DND-41 (cell line): ENCODE data around the gene PCK1.

ENCODE experiments used
- ATAC-seq: fragments of 200-7000 bp; cut with Tn5 transposase; 3 replicates; pipeline ENCODE4 v1.9.1; 2021; ENCODE audit warnings: low read depth; ENCODE audit not compliant: insufficient read depth
- DNase-seq: peaks from one replicate; pipeline ENCODE4 v3.0.0-alpha.2; 2020
- H2AFZ ChIP-seq: 2 replicates; pipeline ENCODE4 v1.6.0; 2012; ENCODE audit warnings: low read depth, low read length
- H3K27ac ChIP-seq: 2 replicates; pipeline ENCODE4 v1.5.1; 2012; ENCODE audit warnings: low read length, inconsistent platforms
- H3K27me3 ChIP-seq: fragments of 200-600 bp; sonication (generic); 2 replicates; pipeline ENCODE4 v1.6.0; 2012; ENCODE audit warnings: low read length, mild to moderate bottlenecking, inconsistent platforms; ENCODE audit not compliant: insufficient read depth, poor library complexity
- H3K36me3 ChIP-seq: 2 replicates; pipeline ENCODE4 v1.5.1; 2012; ENCODE audit warnings: low read length, inconsistent platforms; ENCODE audit not compliant: insufficient read depth
- H3K4me1 ChIP-seq: 2 replicates; pipeline ENCODE4 v1.5.1; 2012; ENCODE audit warnings: mild to moderate bottlenecking, low read length; ENCODE audit not compliant: insufficient read depth
- H3K4me2 ChIP-seq: 2 replicates; pipeline ENCODE4 v1.6.0; 2012; ENCODE audit warnings: mild to moderate bottlenecking, moderate library complexity, low read length, inconsistent platforms; ENCODE audit not compliant: insufficient read depth
- H3K4me3 ChIP-seq, 2 experiments: fragments of 200-600 bp in 1 of 2; shearing (Covaris generic) in 1 of 2; 2 replicates each; pipeline ENCODE4 v1.5.1; 2012 to 2016; ENCODE audit warnings: inconsistent platforms in 2 of 2, low read length in 2 of 2, mild to moderate bottlenecking in 2 of 2, low read depth in 1 of 2, moderate library complexity in 1 of 2
- H3K79me2 ChIP-seq: 2 replicates; pipeline ENCODE4 v1.6.0; 2012; ENCODE audit warnings: low read length, inconsistent platforms; ENCODE audit not compliant: insufficient read depth
- H3K9ac ChIP-seq: 2 replicates; pipeline ENCODE4 v1.6.0; 2012; ENCODE audit warnings: low read depth, mild to moderate bottlenecking, inconsistent platforms, low read length, moderate library complexity
- H3K9me3 ChIP-seq: 2 replicates; pipeline ENCODE4 v1.5.1; 2012; ENCODE audit warnings: low read length, moderate library complexity, mild to moderate bottlenecking, inconsistent platforms; ENCODE audit not compliant: insufficient read depth, severe bottlenecking
- H4K20me1 ChIP-seq: 2 replicates; pipeline ENCODE4 v1.6.0; 2012; ENCODE audit warnings: low read length; ENCODE audit not compliant: insufficient read depth
- EZH2 ChIP-seq: IDR thresholded peaks from 3 replicates; pipeline ENCODE4 v1.6.1; 2012; ENCODE audit warnings: borderline replicate concordance, low read depth, mild to moderate bottlenecking, moderate library complexity, low read length, inconsistent platforms; ENCODE audit not compliant: severe bottlenecking
- TF ChIP-seq, protein P1 (sequence below): IDR thresholded peaks from 2 replicates; pipeline ENCODE4 v1.5.1; 2012; ENCODE audit warnings: borderline replicate concordance, low read length, moderate library complexity, mild to moderate bottlenecking; ENCODE audit not compliant: poor library complexity, severe bottlenecking; ENCODE audit errors: extremely low read depth

The PCK1 gene

DNA sequence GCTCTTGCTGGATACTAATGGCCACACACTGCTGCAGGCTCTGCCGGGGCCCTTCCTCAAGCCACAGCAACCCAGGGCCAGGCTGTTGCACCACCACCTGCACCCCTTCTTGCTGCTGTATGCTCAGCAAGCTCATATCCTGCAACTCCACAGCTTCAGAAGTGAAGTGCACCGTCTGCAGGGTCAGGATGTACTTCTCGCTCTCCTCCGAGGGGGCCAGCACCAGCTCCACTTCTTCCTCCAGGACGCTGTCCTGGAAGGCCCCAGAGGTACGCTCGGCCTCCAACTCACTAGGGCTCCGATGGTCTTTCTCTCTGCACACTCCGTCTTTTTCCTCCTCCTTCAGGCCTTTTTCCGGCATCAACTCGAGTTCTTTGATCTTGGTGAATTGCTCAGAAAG is 37.1 kb upstream of the PCK1 start:
- Histone ChIP-seq H3K36me3 (no peaks in the 10 kb centered on the region), H4K20me1 (no peaks in the 10 kb centered on the region), H3K27ac (no peak overlapping the region), H3K4me3 (no peak overlapping the region), H2AFZ (no peak overlapping the region), H3K9me3 (no peaks in the 10 kb centered on the region), H3K4me1 (no peaks in the 10 kb centered on the region), H3K4me2 (no peak overlapping the region), H3K9ac (no peak overlapping the region), H3K27me3 (peaks cover 23% of the 10 kb centered on the region), H3K79me2 (no peaks in the 10 kb centered on the region)
- TF ChIP-seq, protein P1, sequence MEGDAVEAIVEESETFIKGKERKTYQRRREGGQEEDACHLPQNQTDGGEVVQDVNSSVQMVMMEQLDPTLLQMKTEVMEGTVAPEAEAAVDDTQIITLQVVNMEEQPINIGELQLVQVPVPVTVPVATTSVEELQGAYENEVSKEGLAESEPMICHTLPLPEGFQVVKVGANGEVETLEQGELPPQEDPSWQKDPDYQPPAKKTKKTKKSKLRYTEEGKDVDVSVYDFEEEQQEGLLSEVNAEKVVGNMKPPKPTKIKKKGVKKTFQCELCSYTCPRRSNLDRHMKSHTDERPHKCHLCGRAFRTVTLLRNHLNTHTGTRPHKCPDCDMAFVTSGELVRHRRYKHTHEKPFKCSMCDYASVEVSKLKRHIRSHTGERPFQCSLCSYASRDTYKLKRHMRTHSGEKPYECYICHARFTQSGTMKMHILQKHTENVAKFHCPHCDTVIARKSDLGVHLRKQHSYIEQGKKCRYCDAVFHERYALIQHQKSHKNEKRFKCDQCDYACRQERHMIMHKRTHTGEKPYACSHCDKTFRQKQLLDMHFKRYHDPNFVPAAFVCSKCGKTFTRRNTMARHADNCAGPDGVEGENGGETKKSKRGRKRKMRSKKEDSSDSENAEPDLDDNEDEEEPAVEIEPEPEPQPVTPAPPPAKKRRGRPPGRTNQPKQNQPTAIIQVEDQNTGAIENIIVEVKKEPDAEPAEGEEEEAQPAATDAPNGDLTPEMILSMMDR = no peak
- no peak for TF ChIP-seq EZH2
- ATAC-seq (no peak), DNase-seq (no peak)

DNA sequence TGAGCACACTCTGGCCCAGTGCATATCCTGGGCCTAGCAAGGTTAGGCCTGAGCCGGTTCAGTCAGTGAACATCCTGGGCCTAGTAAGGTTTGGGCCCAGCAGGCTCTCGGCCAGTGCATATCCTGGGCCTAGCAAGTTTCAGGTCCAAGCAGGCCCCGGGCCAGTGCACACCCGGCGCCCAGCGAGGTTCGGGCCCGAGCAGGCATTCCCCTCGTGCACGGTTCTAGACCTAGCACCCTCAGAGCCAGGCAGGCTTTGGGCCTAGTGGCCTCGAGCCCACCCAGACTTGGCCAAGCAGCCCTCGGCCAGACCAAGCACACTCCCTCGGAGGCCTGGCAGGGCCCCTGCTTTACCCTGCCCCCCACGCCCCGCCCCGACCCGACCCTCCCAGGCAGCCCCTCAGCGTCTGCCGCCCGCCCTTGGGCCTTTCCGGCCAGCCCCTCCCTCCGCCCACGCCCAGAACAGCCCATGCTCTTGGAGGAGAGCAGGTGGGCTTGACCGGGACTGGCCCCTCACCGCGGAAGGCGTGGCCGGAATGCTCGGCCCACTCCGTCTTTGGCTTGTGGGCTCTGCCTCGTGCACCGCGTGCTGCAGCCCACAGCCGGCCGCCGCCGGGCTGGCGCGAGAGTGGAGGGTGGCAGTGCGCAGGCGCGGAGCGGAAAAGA is 36.3 kb upstream of the PCK1 start, which contains the start of gene CTCFL:
TSS of gene CTCFL (minus strand) at position 630 of the 666 bp plus-strand sequence. CDS start 935 bp downstream, outside the sequence.
- Histone ChIP-seq H3K9ac (no peak within 1 kb of the TSS), H3K79me2 (no peaks in the 10 kb centered on the region), H3K9me3 (no peaks in the 10 kb centered on the region), H3K27ac (no peak within 1 kb of the TSS), H3K4me2 (no peak within 1 kb of the TSS), H3K36me3 (no peaks in the 10 kb centered on the region), H3K4me3 (no peak within 1 kb of the TSS), H2AFZ (no peak within 1 kb of the TSS), H3K4me1 (no peaks in the 10 kb centered on the region), H4K20me1 (no peaks in the 10 kb centered on the region), H3K27me3 (peaks cover 18% of the 10 kb centered on the region)
- ATAC-seq = no peak
- no peak for DNase-seq
- TF ChIP-seq, protein P1 = no peak
- TF ChIP-seq EZH2 = no peak

GRCh38 chr20:57525328-57526086 is 35.4 kb upstream of the PCK1 start:
- Histone ChIP-seq H3K4me1 (no peaks in the 10 kb centered on the region), H3K27me3 (peaks cover 19% of the 10 kb centered on the region), H3K36me3 (no peaks in the 10 kb centered on the region), H3K4me2 (no peak overlapping the region), H3K4me3 (no peak overlapping the region), H4K20me1 (0 out of 2 replicates have a peak, but pooled peaks cover 3% of the 10 kb centered on the region), H3K79me2 (no peaks in the 10 kb centered on the region), H3K27ac (no peak overlapping the region), H3K9ac (no peak overlapping the region), H2AFZ (no peak overlapping the region), H3K9me3 (no peaks in the 10 kb centered on the region)
- TF ChIP-seq, protein P1 = no peak
- no peak for TF ChIP-seq EZH2
- no peak for ATAC-seq
- no peak for DNase-seq
